Measurements from ENCODE around the gene PAPOLB. TPM values are rescaled to one million over a fixed set of nuclear protein-coding genes. Genes with fewer than 3 reads are reported as not detected.

Gene PAPOLB
- total RNA-seq, 1 experiment from 2014 or later, result 0.13 TPM

DNA sequence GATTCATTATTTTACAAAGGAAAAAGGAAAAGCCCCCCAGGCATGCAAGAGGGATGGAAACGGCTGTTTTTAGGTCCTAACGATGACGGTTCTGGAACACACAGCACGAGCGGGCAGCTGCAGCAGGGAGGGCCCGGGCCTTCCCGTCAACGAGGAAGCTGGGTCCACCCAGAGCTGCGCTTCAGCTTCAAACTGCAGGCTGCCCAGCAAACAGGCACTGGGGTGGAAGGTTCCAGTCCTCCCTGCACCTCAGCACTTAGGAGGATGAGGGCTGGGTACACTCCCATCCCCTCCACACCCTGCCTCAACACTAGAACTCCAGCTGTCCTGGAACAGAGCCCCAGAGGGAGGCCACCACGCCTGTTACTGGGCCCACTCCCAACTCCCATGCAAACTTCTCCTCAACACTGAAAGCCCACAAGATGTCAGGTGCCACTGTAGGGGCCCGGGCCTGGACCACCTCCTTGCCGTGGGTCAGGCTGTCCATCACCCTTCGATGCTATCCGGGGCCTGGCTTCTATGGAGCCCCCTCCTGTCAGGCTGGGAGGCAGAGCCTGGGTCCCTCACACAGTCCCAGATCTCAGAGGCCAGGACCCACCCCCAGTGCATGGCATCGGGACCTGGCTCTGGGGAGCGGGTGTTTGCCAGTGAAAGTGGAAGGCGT is 33.0 kb downstream of the PAPOLB start:
- H4K5ac ChIP-seq (ENCODE audit: insufficient read length, low read depth, low read length), result no peak overlapping the region
- H3K27ac Mint-ChIP-seq, result no peak overlapping the region
- H3K36me3 Mint-ChIP-seq (ENCODE audit: insufficient read depth in 1 of 3, low read depth in 3 of 3), result peaks cover 3% of the 10 kb centered on the region in 3 experiments; a peak in 2 of 7 replicates
- no peak overlapping the region for H2AK5ac ChIP-seq (ENCODE audit: insufficient read length, low read length)
- WGBS (ENCODE audit: extremely low coverage, insufficient read length, low lambda C conversion rate), result no CpG with 5 or more reads among the region's 17 CpGs
- no peak overlapping the region for H2AFZ ChIP-seq (ENCODE audit: low read length)
- DNase-seq, result no peak
- H3K4me1 ChIP-seq (ENCODE audit: insufficient read depth, low read length), result no peaks in the 10 kb centered on the region
- H3K9me3 Mint-ChIP-seq, result no peaks in the 10 kb centered on the region
- TF ChIP-seq, protein P1, sequence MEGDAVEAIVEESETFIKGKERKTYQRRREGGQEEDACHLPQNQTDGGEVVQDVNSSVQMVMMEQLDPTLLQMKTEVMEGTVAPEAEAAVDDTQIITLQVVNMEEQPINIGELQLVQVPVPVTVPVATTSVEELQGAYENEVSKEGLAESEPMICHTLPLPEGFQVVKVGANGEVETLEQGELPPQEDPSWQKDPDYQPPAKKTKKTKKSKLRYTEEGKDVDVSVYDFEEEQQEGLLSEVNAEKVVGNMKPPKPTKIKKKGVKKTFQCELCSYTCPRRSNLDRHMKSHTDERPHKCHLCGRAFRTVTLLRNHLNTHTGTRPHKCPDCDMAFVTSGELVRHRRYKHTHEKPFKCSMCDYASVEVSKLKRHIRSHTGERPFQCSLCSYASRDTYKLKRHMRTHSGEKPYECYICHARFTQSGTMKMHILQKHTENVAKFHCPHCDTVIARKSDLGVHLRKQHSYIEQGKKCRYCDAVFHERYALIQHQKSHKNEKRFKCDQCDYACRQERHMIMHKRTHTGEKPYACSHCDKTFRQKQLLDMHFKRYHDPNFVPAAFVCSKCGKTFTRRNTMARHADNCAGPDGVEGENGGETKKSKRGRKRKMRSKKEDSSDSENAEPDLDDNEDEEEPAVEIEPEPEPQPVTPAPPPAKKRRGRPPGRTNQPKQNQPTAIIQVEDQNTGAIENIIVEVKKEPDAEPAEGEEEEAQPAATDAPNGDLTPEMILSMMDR (conservative IDR thresholded peaks at IDR 0.05), result no peak
- H3K4me3 Mint-ChIP-seq, result no peak overlapping the region
- no peak overlapping the region for H3K18ac ChIP-seq (ENCODE audit: insufficient read length, low read depth, low read length)
- no peak overlapping the region for H2BK5ac ChIP-seq (ENCODE audit: insufficient read length, low read length)
- H3T11ph ChIP-seq (ENCODE audit: low read length), result no peak overlapping the region
- no peak overlapping the region for H3K56ac ChIP-seq (ENCODE audit: insufficient read length, low read depth, low read length)
- H4K91ac ChIP-seq (ENCODE audit: insufficient read length, low read depth, low read length), result no peak overlapping the region
- no peak overlapping the region for H2BK120ac ChIP-seq (ENCODE audit: low read depth, low read length, poor library complexity, severe bottlenecking)
- H3K9ac ChIP-seq (ENCODE audit: extremely low read depth, insufficient read length, low read length), result no peak overlapping the region
- no peaks in the 10 kb centered on the region for H3K9me3 ChIP-seq (ENCODE audit: control insufficient read depth, low read depth, low read length)
- no peaks in the 10 kb centered on the region for H3K79me1 ChIP-seq (ENCODE audit: insufficient read depth, low read depth, low read length, poor library complexity, severe bottlenecking)
- H3K27ac ChIP-seq (ENCODE audit: insufficient read length, low read depth, low read length), result no peak overlapping the region
- no peak overlapping the region for H3K14ac ChIP-seq (ENCODE audit: insufficient read depth, low read length)
- H2BK20ac ChIP-seq (ENCODE audit: low read depth, low read length, poor library complexity, severe bottlenecking), result no peak overlapping the region
- H3K23ac ChIP-seq (ENCODE audit: insufficient read length, low read depth, low read length), result no peak overlapping the region
- H3K79me2 ChIP-seq (ENCODE audit: insufficient read depth, low read length), result no peaks in the 10 kb centered on the region
- H2BK15ac ChIP-seq (ENCODE audit: low read depth, low read length), result no peak overlapping the region
- H3K4me1 Mint-ChIP-seq, result peaks cover 3 to 6% of the 10 kb centered on the region in 2 experiments
- no peaks in the 10 kb centered on the region for H3K27me3 ChIP-seq (ENCODE audit: insufficient read depth, low read length)
- H3K4ac ChIP-seq (ENCODE audit: low read depth, low read length), result no peak overlapping the region
- H3K23me2 ChIP-seq (ENCODE audit: insufficient read length, low read depth, low read length, poor library complexity, severe bottlenecking), result no peaks in the 10 kb centered on the region
- no peaks in the 10 kb centered on the region for H4K20me1 ChIP-seq (ENCODE audit: control insufficient read depth, insufficient read depth, insufficient read length)
- no peak overlapping the region for H4K8ac ChIP-seq (replicated peaks; ENCODE audit: insufficient read length, low read depth, low read length)
- no peak overlapping the region for H3K4me2 ChIP-seq (ENCODE audit: insufficient read depth, insufficient read length, low read length)
- no peak overlapping the region for H2BK12ac ChIP-seq (ENCODE audit: insufficient read length, low read depth, low read length)
- no peaks in the 10 kb centered on the region for H3K27me3 Mint-ChIP-seq (ENCODE audit: low read depth)

All from H9 (cell line).